GM20000 (cell line): ENCODE results near the gene TK2.
"Not testable (repeated sequence)": the region's sequence is repeated elsewhere in the genome, so short reads cannot be mapped to it uniquely, and the experiment has no call there.

Experiments used
- DNase-seq: peaks from one replicate; pipeline ENCODE4 v3.0.0; 2012; ENCODE audit warnings: low spot score
- CTCF ChIP-seq: IDR thresholded peaks from 2 replicates; pipeline ENCODE4 v1.5.1; 2012; ENCODE audit warnings: mild to moderate bottlenecking, control low read depth; ENCODE audit errors: extremely low read depth, missing control alignments

TK2 gene

GRCh38 chr16:66503030-66503429 is 46.9 kb downstream of the TK2 start:
- no peak for DNase-seq
- no peak for TF ChIP-seq CTCF

- no peak for TF ChIP-seq CTCF
- DNase-seq, result no peak
These were observed 47.7 kb downstream of the TK2 start for GRCh38 chr16:66502020-66502913.

GRCh38 chr16:66501563-66501962 is 48.4 kb downstream of the TK2 start:
- DNase-seq, result not testable (repeated sequence)

- DNase-seq, result not testable (repeated sequence)
These were observed 52.0 kb downstream of the TK2 start for GRCh38 chr16:66497921-66498320.

- not testable (repeated sequence) for DNase-seq
These were observed 53.7 kb downstream of the TK2 start for GRCh38 chr16:66496226-66496625.

GRCh38 chr16:66495440-66495839 is 54.5 kb downstream of the TK2 start:
- TF ChIP-seq CTCF, result no peak
- DNase-seq, result no peak

GRCh38 chr16:66494916-66495315 is 55.0 kb downstream of the TK2 start:
- DNase-seq, result no peak
- no peak for TF ChIP-seq CTCF

- no peak for TF ChIP-seq CTCF
- no peak for DNase-seq
These were observed 56.2 kb downstream of the TK2 start for GRCh38 chr16:66493490-66494401.
